NT2/D1 (cell line): ENCODE data around the gene PSMB10.

Experiments used
- SUZ12 ChIP-seq: IDR thresholded peaks from 2 replicates; pipeline ENCODE4 v1.6.1; 2011; ENCODE audit not compliant: insufficient read length, insufficient read depth; ENCODE audit errors: extremely low read depth
- YY1 ChIP-seq: IDR thresholded peaks from 2 replicates; pipeline ENCODE4 v1.6.1; 2011; ENCODE audit not compliant: insufficient read length, insufficient read depth

- TF ChIP-seq YY1 (no peak), SUZ12 (no peak)
These were observed 6.5 kb downstream of the PSMB10 start for GRCh38 chr16:67930191-67930590.
